Progenitor cell of endocrine pancreas (in vitro differentiated cells): ENCODE data around the gene OR2D3. TPM values are rescaled to one million over a fixed set of nuclear protein-coding genes. Genes with fewer than 3 reads are reported as not detected.
"Not testable (repeated sequence)": the region's sequence is repeated elsewhere in the genome, so short reads cannot be mapped to it uniquely, and the experiment has no call there.

Experiments used
- DNase-seq: peaks from one replicate; pipeline ENCODE4 v3.0.0; 2021; ENCODE audit warnings: low spot score; ENCODE audit not compliant: unreplicated experiment
- H3K27ac Mint-ChIP-seq: 2 replicates; pipeline ENCODE4 v1.8.0; 2021; ENCODE audit warnings: mild to moderate bottlenecking, moderate library complexity, mixed read lengths
- H3K27me3 Mint-ChIP-seq: 2 replicates; pipeline ENCODE4 v1.8.0; 2021; ENCODE audit warnings: mixed read lengths
- H3K36me3 Mint-ChIP-seq: 2 replicates; pipeline ENCODE4 v1.8.0; 2022; ENCODE audit warnings: mixed read lengths; ENCODE audit not compliant: insufficient read depth
- H3K4me1 Mint-ChIP-seq: 2 replicates; pipeline ENCODE4 v1.8.0; 2021; ENCODE audit warnings: low read depth, mixed read lengths
- H3K4me3 Mint-ChIP-seq: 2 replicates; pipeline ENCODE4 v1.8.0; 2021; ENCODE audit warnings: low read depth, mild to moderate bottlenecking, moderate library complexity, mixed read lengths
- H3K9me3 Mint-ChIP-seq: 2 replicates; pipeline ENCODE4 v1.8.0; 2021; ENCODE audit warnings: low read depth, mixed read lengths
- total RNA-seq: library from RNA; stranded (reverse); gene quantifications from 2 replicates; pipeline ENCODE4 v1.2.1, GENCODE V29; 2021
- TF ChIP-seq, protein P1 (sequence below): fragments of 200-600 bp; sonication (generic); IDR thresholded peaks from one replicate; pipeline ENCODE4 v1.5.0; 2021; ENCODE audit warnings: antibody characterized with exemption, mild to moderate bottlenecking; ENCODE audit not compliant: unreplicated experiment

The OR2D3 gene
- total RNA-seq, 1 donor from 2014 or later = not detected

DNA sequence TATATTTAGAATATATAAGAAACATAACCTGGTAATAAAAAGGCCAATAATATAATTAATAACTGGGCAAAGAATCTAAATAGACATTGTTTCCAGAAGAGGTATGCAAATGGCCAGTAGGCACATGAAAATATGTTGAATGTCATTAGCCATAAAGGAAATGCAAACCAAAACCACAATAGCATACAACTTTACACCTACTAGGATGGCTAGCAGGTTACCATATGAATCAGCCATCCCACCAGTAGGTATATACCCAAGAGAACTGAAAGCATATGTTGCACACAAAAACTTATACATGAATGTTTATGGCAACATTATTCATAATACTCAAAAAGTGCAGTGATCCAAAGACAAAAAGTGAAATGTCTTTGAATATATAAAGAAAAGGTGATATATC, 25.8 kb upstream of the OR2D3 start:
- no peaks in the 10 kb centered on the region for H3K27me3 Mint-ChIP-seq
- no peaks in the 10 kb centered on the region for H3K9me3 Mint-ChIP-seq
- no peak for DNase-seq
- no peak overlapping the region for H3K27ac Mint-ChIP-seq
- H3K4me3 Mint-ChIP-seq = no peak overlapping the region
- no peaks in the 10 kb centered on the region for H3K4me1 Mint-ChIP-seq
- TF ChIP-seq, protein P1, sequence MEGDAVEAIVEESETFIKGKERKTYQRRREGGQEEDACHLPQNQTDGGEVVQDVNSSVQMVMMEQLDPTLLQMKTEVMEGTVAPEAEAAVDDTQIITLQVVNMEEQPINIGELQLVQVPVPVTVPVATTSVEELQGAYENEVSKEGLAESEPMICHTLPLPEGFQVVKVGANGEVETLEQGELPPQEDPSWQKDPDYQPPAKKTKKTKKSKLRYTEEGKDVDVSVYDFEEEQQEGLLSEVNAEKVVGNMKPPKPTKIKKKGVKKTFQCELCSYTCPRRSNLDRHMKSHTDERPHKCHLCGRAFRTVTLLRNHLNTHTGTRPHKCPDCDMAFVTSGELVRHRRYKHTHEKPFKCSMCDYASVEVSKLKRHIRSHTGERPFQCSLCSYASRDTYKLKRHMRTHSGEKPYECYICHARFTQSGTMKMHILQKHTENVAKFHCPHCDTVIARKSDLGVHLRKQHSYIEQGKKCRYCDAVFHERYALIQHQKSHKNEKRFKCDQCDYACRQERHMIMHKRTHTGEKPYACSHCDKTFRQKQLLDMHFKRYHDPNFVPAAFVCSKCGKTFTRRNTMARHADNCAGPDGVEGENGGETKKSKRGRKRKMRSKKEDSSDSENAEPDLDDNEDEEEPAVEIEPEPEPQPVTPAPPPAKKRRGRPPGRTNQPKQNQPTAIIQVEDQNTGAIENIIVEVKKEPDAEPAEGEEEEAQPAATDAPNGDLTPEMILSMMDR = no peak
- no peaks in the 10 kb centered on the region for H3K36me3 Mint-ChIP-seq

DNA sequence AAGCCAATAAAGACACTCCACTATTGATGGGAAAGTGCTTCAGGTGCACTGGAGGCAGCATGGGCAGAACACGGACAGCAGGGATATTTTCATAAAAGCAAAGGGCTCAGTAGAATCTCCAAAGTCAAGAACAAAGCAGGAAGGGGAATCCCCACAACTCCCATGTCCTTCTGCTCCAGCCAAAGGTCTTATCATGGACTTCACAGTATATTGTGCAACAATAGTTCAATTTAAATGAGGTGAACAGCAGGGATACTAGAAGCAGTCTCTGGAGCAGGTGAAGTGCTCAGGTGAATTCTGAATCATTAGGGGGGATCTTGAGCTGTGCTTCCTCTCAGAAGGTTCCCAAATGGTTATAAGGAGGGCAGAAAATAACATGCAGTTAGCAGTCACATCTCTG, 21.9 kb upstream of the OR2D3 start:
- no peak overlapping the region for H3K27ac Mint-ChIP-seq
- H3K4me3 Mint-ChIP-seq = no peak overlapping the region

DNA sequence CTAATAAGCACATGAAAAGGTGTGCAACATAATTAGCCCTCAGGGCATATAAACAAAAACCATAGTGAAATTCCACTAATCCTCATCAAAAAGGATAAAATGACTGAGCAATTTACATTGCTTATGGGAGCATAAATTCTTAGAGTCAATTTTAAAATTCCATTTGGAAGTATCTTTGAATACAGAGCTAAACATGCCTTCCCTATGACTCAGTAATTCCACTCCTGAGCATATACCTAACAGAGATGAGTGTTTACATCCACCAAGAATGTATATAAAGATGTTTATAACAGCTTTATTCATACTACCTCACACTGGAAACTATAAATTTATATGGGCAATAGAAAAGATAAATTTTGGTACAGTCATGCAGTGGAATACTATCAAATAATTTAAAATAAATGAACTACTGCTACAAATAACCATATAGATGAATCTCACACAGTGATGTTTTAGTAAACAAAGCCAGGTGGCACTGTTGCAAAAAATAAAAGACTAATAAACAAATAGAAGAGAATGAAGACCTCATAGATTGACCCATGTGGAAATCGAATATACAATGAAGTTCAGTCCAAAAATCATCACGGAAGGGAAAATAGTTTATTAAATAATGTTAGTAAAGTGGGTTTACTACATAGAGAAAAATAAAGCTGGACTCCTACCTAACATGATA, 20.3 kb upstream of the OR2D3 start:
- H3K9me3 Mint-ChIP-seq = no peaks in the 10 kb centered on the region
- TF ChIP-seq, protein P1 = no peak
- H3K4me1 Mint-ChIP-seq = no peaks in the 10 kb centered on the region
- DNase-seq = no peak
- no peaks in the 10 kb centered on the region for H3K27me3 Mint-ChIP-seq
- no peak overlapping the region for H3K27ac Mint-ChIP-seq
- H3K36me3 Mint-ChIP-seq = no peaks in the 10 kb centered on the region
- no peak overlapping the region for H3K4me3 Mint-ChIP-seq

More for the DNA sequence above, 21.9 kb upstream of the OR2D3 start:
- H3K36me3 Mint-ChIP-seq = no peaks in the 10 kb centered on the region
- DNase-seq = no peak
- H3K4me1 Mint-ChIP-seq = no peaks in the 10 kb centered on the region
- no peaks in the 10 kb centered on the region for H3K9me3 Mint-ChIP-seq
- no peaks in the 10 kb centered on the region for H3K27me3 Mint-ChIP-seq
- TF ChIP-seq, protein P1 = no peak

DNA sequence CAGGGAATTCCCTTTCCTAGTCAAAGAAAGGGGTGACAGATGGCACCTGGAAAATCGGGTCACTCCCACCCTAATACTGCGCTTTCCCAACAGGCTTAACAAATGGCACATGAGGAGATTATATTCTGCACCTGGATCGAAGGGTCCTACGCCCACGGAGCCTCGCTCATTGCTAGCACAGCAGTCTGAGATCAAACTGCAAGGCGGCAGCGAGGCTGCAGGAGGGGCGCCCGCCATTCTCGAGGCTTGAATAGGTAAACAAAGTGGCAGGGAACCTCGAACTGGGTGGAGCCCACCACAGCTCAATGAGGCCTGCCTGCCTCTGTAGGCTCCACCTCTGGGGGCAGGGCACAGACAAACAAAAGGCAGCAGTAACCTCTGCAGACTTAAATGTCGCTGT, 16.0 kb upstream of the OR2D3 start:
- H3K4me3 Mint-ChIP-seq, H3K9me3 Mint-ChIP-seq, DNase-seq, H3K36me3 Mint-ChIP-seq, H3K4me1 Mint-ChIP-seq, H3K27me3 Mint-ChIP-seq, H3K27ac Mint-ChIP-seq: not testable (repeated sequence)

DNA sequence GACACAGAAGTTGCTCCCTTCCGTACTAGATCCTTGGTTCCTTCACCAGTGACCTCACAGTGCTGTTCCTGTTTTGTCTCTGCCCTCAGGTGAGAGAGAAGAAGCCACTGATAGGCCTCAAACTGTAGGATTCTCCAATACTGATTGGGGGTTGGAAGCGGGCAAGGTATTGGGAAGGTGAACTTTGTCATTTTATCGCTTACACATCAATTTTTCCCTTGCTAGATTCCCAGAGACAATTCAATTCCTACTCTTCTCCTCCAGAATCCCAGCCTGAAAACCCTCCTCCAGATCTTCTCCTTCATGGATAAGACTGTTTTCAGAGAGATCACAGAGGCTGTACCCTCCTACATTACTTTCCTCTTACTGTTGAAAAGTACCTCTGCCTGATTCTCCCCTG, 9.4 kb upstream of the OR2D3 start:
- no peaks in the 10 kb centered on the region for H3K27me3 Mint-ChIP-seq
- no peaks in the 10 kb centered on the region for H3K4me1 Mint-ChIP-seq
- no peak overlapping the region for H3K27ac Mint-ChIP-seq
- DNase-seq = no peak
- TF ChIP-seq, protein P1 = no peak
- no peaks in the 10 kb centered on the region for H3K9me3 Mint-ChIP-seq
- no peaks in the 10 kb centered on the region for H3K36me3 Mint-ChIP-seq
- no peak overlapping the region for H3K4me3 Mint-ChIP-seq

DNA sequence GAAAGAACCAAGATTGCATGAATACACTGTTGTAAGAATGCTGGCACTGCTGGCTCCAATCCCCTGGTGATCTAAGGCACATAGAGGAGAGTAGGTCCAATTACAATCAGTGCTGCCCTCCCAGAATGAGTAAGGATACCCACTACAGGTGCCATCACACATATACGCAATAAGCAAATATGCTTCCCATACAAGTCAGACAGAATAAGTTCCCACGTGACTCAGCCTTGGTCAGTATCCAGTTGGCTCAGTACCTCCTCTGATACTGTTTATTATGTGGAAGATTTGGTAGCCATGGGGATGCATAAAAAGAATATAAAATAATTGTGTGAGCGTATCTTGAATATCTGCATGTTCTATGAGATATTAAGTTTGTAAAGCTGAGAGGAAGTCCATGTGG, 8.9 kb upstream of the OR2D3 start:
- Mint-ChIP-seq H3K4me1 (no peaks in the 10 kb centered on the region), H3K27ac (no peak overlapping the region), H3K4me3 (no peak overlapping the region), H3K27me3 (no peaks in the 10 kb centered on the region), H3K9me3 (no peaks in the 10 kb centered on the region), H3K36me3 (no peaks in the 10 kb centered on the region)
- TF ChIP-seq, protein P1 = no peak
- DNase-seq = no peak
